K562 (cell line): ENCODE results near the gene RBFOX2.

ENCODE experiments used
- CTCF ChIP-seq, 3 experiments: IDR thresholded peaks in 2 of 3; conservative IDR thresholded peaks in 1 of 3; 2 replicates each; pipeline ENCODE4 v1.5.1; 2011 to 2012; ENCODE audit warnings: low read length in 3 of 3, mild to moderate bottlenecking in 3 of 3, control low read depth in 2 of 3, improper control_type of control experiment in 1 of 3, inconsistent platforms in 1 of 3, low read depth in 1 of 3, mixed read lengths in 1 of 3, moderate library complexity in 1 of 3; ENCODE audit not compliant: insufficient read depth in 2 of 3
- EHMT2 ChIP-seq: fragments of 450-650 bp; IDR thresholded peaks from 2 replicates; pipeline ENCODE4 v1.6.1; 2018; ENCODE audit warnings: antibody characterized with exemption
- EP300 ChIP-seq: IDR thresholded peaks from 2 replicates; pipeline ENCODE4 v1.6.1; 2012; ENCODE audit warnings: low read length, improper control_type of control experiment
- GABPB1 ChIP-seq: sonication (generic); formaldehyde crosslinking; IDR thresholded peaks from 2 replicates; pipeline ENCODE4 v1.8.0; 2022; ENCODE audit warnings: mild to moderate bottlenecking, missing genetic modification reagents
- IRF2 ChIP-seq: sonication (generic); formaldehyde crosslinking; IDR thresholded peaks from 2 replicates; pipeline ENCODE4 v1.8.1; 2022; ENCODE audit warnings: mild to moderate bottlenecking, missing genetic modification reagents
- MTA2 ChIP-seq: fragments of 450-650 bp; IDR thresholded peaks from 2 replicates; pipeline ENCODE4 v1.6.1; 2016; ENCODE audit warnings: low read depth
- PML ChIP-seq: IDR thresholded peaks from 2 replicates; pipeline ENCODE4 v1.6.1; 2012; ENCODE audit warnings: low read length, inconsistent platforms
- POLR2AphosphoS2 ChIP-seq: IDR thresholded peaks from 2 replicates; pipeline ENCODE4 v1.6.1; 2012; ENCODE audit warnings: low read length, improper control_type of control experiment
- SIN3B ChIP-seq: fragments of 450-650 bp; IDR thresholded peaks from 2 replicates; pipeline ENCODE4 v1.6.1; 2017; ENCODE audit warnings: low read depth, mild to moderate bottlenecking, moderate library complexity
- SIRT6 ChIP-seq: IDR thresholded peaks from one replicate; pipeline ENCODE4 v1.6.1; 2012; ENCODE audit warnings: low read depth, mild to moderate bottlenecking, control low read depth, inconsistent platforms, low read length, moderate library complexity
- ZFP36 ChIP-seq: fragments of 150-350 bp; IDR thresholded peaks from 2 replicates; pipeline ENCODE4 v1.6.1; 2018; ENCODE audit warnings: low read length, low read depth; ENCODE audit not compliant: partially characterized antibody
- ZNF507 ChIP-seq: conservative IDR thresholded peaks from 2 replicates; pipeline ENCODE4 v1.6.1; 2017; ENCODE audit warnings: missing genetic modification characterization, missing compliant biosample characterization

- TF ChIP-seq GABPB1 (CRISPR knock-in tag): no peak
- TF ChIP-seq PML: no peak
- no peak for TF ChIP-seq MTA2
- no peak for TF ChIP-seq ZFP36
- no peak for TF ChIP-seq CTCF (IDR thresholded peaks at IDR 0.05 in 2 of 3, conservative IDR thresholded peaks at IDR 0.05 in 1 of 3; ENCODE audit: insufficient read depth in 2 of 3, low read depth in 1 of 3, low read length in 3 of 3)
- no peak for TF ChIP-seq SIRT6
- no peak for TF ChIP-seq ZNF507
- TF ChIP-seq EHMT2: no peak
- no peak for TF ChIP-seq SIN3B
- TF ChIP-seq POLR2AphosphoS2: no peak
- TF ChIP-seq IRF2 (CRISPR knock-in tag): no peak
- TF ChIP-seq EP300: no peak
Observed at GRCh38 chr22:36075724-36076123, 47.1 kb upstream of the RBFOX2 start.
